Sigmoid colon (tissue), 7 donors: ENCODE measurements around the gene SND1. TPM values are rescaled to one million over a fixed set of nuclear protein-coding genes. Genes with fewer than 3 reads are reported as not detected.

Experiments used
- DNase-seq: peaks from one replicate; pipeline ENCODE4 v3.0.0-alpha.2; 2019
- H3K27ac ChIP-seq, 4 donors: fragments of 200-600 bp; sonication (generic); one replicate each; pipeline ENCODE4 v1.5.1; 2016 to 2019; ENCODE audit warnings: mild to moderate bottlenecking in 1 of 4
- H3K27me3 ChIP-seq, 3 donors: fragments of 200-600 bp; sonication (generic); one replicate each; pipeline ENCODE4 v1.5.1; 2019; ENCODE audit warnings: mild to moderate bottlenecking in 1 of 3
- H3K36me3 ChIP-seq, 4 donors: fragments of 200-600 bp; sonication (generic); one replicate each; pipeline ENCODE4 v1.5.1; 2016 to 2019
- H3K4me1 ChIP-seq, 4 donors: fragments of 200-600 bp; sonication (generic); one replicate each; pipeline ENCODE4 v1.5.1; 2017 to 2019
- H3K4me3 ChIP-seq, 4 donors: fragments of 200-600 bp; sonication (generic); one replicate each; pipeline ENCODE4 v1.5.1; 2017 to 2019; ENCODE audit warnings: mild to moderate bottlenecking in 2 of 4, moderate library complexity in 1 of 4
- H3K9me3 ChIP-seq, 4 donors: fragments of 200-600 bp in 3 of 4; sonication (generic) in 3 of 4; one replicate each; pipeline versions ENCODE4 v1.5.1 to v1.6.1; 2013 to 2019
- CTCF ChIP-seq, 4 experiments: fragments of 450-650 bp in 3 of 4; fragments of 200-600 bp in 1 of 4; IDR thresholded peaks; one replicate each; pipeline ENCODE4 v1.5.1; 2016 to 2019; ENCODE audit warnings: antibody characterized with exemption in 4 of 4, mild to moderate bottlenecking in 3 of 4, moderate library complexity in 2 of 4
- EP300 ChIP-seq, 4 donors: sonication (generic); formaldehyde crosslinking; IDR thresholded peaks; one replicate each; pipeline ENCODE4 v1.6.1; 2017; ENCODE audit warnings: antibody characterized with exemption in 4 of 4
- POLR2A ChIP-seq, 2 donors: fragments of 450-650 bp; IDR thresholded peaks; one replicate each; pipeline ENCODE4 v1.6.1; 2016; ENCODE audit warnings: antibody characterized with exemption in 2 of 2, mild to moderate bottlenecking in 2 of 2, moderate library complexity in 2 of 2
- POLR2AphosphoS5 ChIP-seq, 4 donors: sonication (generic); formaldehyde crosslinking; IDR thresholded peaks; one replicate each; pipeline ENCODE4 v1.6.1; 2017; ENCODE audit warnings: antibody characterized with exemption in 4 of 4
- WGBS, 2 donors: extraction: QIAGEN DNeasy Blood & Tissue Kit; methylation state at CpG; one replicate each; pipeline ENCODE4 v1.1.7; 2013; 5-methylcytosine and 5-hydroxymethylcytosine counted together
- intact Hi-C: fragments of 100-400 bp; cut with DNase I; formaldehyde crosslinking; loops from one replicate; pipeline ENCODE4 v1.15.1; 2023
- polyA plus RNA-seq, 3 donors: library from polyadenylated mRNA; stranded (reverse); fragments of 200-250 nt; gene quantifications; one replicate each; pipeline ENCODE4 v1.2.3, GENCODE V29; 2013
- total RNA-seq, 4 donors: library from RNA; depleted of rRNA; stranded (reverse); fragments of >200 nt; gene quantifications; one replicate each; pipeline ENCODE4 v1.1.0, GENCODE V29; 2016
- donor health status: healthy with polysubstance abuse.
- donor health status: Bipolar disorder and iron deficiency.
- donor health status: healthy.

Gene SND1
- total and polyA plus RNA-seq, 7 donors, result 30.6 to 93.4 (median 71.3) TPM

GRCh38 chr7:127792528-127793342 is 140.7 kb downstream of the SND1 start:
- Histone ChIP-seq H3K27ac (no peak overlapping the region), H3K9me3 (no peaks in the 10 kb centered on the region), H3K36me3 (no peaks in the 10 kb centered on the region), H3K4me3 (no peak overlapping the region), H3K4me1 (peaks cover 0 to 14% (median 8%) of the 10 kb centered on the region in 4 donors), H3K27me3 (no peaks in the 10 kb centered on the region)
- intact Hi-C loops, result no loop called here
- WGBS, 2 donors, result 94 to 96% methylated on average over 5 of the region's 5 CpGs
- TF ChIP-seq POLR2A (IDR thresholded peaks at IDR 0.05) (no peak), EP300 (IDR thresholded peaks at IDR 0.05) (no peak), POLR2AphosphoS5 (IDR thresholded peaks at IDR 0.05) (no peak), CTCF (IDR thresholded peaks at IDR 0.05) (peak in 1 of 4 experiments; percentile 20)
- DNase-seq, result no peak

- peaks cover 0 to 21% (median 16%) of the 10 kb centered on the region in 4 donors for H3K4me1 ChIP-seq
- no peak for TF ChIP-seq CTCF (IDR thresholded peaks at IDR 0.05)
- no peak for TF ChIP-seq EP300 (IDR thresholded peaks at IDR 0.05)
- TF ChIP-seq POLR2AphosphoS5 (IDR thresholded peaks at IDR 0.05), result no peak
- TF ChIP-seq POLR2A (IDR thresholded peaks at IDR 0.05), result no peak
- WGBS, 2 donors, result 78 to 80% methylated on average over 4 of the region's 4 CpGs
- intact Hi-C loops, result no loop called here
- DNase-seq, result no peak
- no peaks in the 10 kb centered on the region for H3K27me3 ChIP-seq
- no peak overlapping the region for H3K4me3 ChIP-seq
- H3K9me3 ChIP-seq, result no peaks in the 10 kb centered on the region
- no peak overlapping the region for H3K27ac ChIP-seq
- H3K36me3 ChIP-seq, result no peaks in the 10 kb centered on the region
Measured at GRCh38 chr7:127793582-127793981, 141.6 kb downstream of the SND1 start.

- no peak for DNase-seq
- Histone ChIP-seq H3K27ac (no peak overlapping the region), H3K4me1 (peaks cover 0 to 26% (median 21%) of the 10 kb centered on the region in 4 donors), H3K4me3 (no peak overlapping the region), H3K36me3 (no peaks in the 10 kb centered on the region), H3K27me3 (no peaks in the 10 kb centered on the region), H3K9me3 (no peaks in the 10 kb centered on the region)
- TF ChIP-seq POLR2AphosphoS5 (IDR thresholded peaks at IDR 0.05) (no peak), EP300 (IDR thresholded peaks at IDR 0.05) (no peak), POLR2A (IDR thresholded peaks at IDR 0.05) (no peak), CTCF (IDR thresholded peaks at IDR 0.05) (no peak)
- intact Hi-C loops, result no loop called here
- 89 to 95% methylated on average over 1 of the region's 1 CpG for WGBS, 2 donors
Measured at GRCh38 chr7:127794136-127794535, 142.1 kb downstream of the SND1 start.

- TF ChIP-seq POLR2A (IDR thresholded peaks at IDR 0.05) (no peak), POLR2AphosphoS5 (IDR thresholded peaks at IDR 0.05) (no peak), CTCF (IDR thresholded peaks at IDR 0.05) (no peak), EP300 (IDR thresholded peaks at IDR 0.05) (no peak)
- Histone ChIP-seq H3K4me1 (peaks cover 0 to 30% (median 25%) of the 10 kb centered on the region in 4 donors), H3K9me3 (no peaks in the 10 kb centered on the region), H3K27me3 (no peaks in the 10 kb centered on the region), H3K4me3 (no peak overlapping the region), H3K36me3 (no peaks in the 10 kb centered on the region), H3K27ac (no peak overlapping the region)
- WGBS, 2 donors, result 91 to 96% methylated on average over 4 of the region's 4 CpGs
- DNase-seq, result no peak
- intact Hi-C loops, result no loop called here
Measured at GRCh38 chr7:127794551-127794950, 142.6 kb downstream of the SND1 start.
